ENCODE data around the gene SETD3. TPM values are rescaled to one million over a fixed set of nuclear protein-coding genes. Genes with fewer than 3 reads are reported as not detected.

Gene SETD3
- total RNA-seq, 2 donors from 2014 or later: 34.6 to 39.4 TPM

DNA sequence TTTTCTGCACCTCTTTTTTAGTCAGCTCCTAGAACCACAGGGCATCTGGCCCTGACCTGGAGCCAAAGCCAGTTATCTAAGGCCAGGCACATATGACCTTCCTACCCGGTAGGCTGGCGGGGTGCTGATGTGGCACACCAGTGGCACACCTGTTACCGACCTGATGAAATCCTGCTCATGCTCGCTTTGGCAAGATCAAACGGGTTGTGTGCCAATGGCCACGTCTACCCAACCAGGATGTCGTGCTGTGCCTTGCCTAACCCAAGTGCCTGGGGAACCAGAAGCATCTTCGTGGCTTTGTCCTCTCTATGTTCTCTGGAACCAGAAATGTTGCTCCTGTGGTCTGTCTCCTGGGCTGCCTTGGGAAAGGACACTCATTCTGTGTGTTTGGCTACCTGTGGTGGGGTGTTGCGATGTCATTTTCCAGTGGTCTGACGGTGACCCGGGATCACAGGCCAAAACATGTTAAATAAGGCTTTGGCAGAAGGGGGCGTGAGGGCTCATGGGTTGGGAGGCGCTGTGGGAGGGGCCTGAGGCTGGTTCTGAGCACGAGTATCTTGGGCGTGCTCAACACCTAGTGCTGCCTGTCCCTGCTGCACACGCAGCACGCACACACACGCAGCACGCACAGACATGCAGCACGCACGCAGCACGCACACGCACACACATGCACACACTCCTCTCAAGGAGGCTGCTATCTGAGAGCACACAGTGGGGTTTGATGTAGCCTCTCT is 28.4 kb upstream of the SETD3 start:
- peak; percentile 77 for ATAC-seq
- H3K27ac ChIP-seq: peak overlapping the region; percentile 35 to 66 (median 44)
- WGBS, 2 donors: 66 to 84% methylated on average over 12 to 23 of the region's 23 CpGs

DNA sequence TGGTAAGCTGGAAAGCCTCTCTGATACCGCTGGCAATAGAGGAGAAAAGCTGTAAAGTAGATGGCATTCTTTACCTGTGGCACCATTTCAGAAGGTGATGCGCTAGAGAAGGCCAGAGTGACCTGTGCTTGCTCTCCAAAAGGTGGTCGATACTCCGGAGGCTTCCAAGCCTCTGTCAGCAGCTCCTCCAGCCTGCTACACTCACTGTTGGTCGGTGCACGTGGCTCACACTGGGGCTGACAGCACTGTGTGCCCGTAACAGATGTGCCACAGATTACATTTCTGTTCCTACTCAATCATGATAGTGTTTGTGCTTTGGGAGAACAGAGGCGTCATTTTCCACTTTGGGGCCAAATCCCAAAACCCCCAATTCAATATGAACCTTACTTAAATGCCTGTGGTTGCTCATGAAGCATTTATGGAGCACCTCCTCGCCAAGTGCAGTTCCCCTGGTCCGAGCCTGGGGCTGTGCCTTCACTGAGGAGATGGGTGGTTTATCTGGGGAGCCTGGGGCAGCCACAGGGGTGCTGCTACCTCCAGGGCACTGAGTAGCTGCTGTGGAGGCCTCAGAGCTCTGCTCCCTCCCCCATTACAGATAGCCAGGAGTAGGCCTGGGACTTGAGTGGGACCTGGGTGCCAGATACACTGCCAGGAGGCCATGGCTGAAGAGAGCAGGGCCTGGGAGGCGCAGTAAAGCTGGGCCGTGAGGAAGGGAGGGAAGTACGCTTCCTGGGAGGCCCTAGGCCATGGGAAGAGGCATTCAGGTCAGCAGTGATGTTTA is 27.4 kb upstream of the SETD3 start:
- no peak for DNase-seq

More for the DNA sequence above, 28.4 kb upstream of the SETD3 start:
- intact Hi-C loops (cut with DNase I): no loop called here
- Histone ChIP-seq H3K4me1 (peaks cover 16% of the 10 kb centered on the region), H3K9me3 (no peaks in the 10 kb centered on the region), H3K36me3 (replicated peaks in 1 of 2; ENCODE audit: insufficient read depth in 1 of 2, low read depth in 2 of 2) (peaks cover 0 to 33% of the 10 kb centered on the region in 2 donors), H3K27me3 (no peaks in the 10 kb centered on the region), H3K4me3 (no peak overlapping the region)
- TF ChIP-seq POLR2A (IDR thresholded peaks at IDR 0.05): no peak
- TF ChIP-seq, protein P1, sequence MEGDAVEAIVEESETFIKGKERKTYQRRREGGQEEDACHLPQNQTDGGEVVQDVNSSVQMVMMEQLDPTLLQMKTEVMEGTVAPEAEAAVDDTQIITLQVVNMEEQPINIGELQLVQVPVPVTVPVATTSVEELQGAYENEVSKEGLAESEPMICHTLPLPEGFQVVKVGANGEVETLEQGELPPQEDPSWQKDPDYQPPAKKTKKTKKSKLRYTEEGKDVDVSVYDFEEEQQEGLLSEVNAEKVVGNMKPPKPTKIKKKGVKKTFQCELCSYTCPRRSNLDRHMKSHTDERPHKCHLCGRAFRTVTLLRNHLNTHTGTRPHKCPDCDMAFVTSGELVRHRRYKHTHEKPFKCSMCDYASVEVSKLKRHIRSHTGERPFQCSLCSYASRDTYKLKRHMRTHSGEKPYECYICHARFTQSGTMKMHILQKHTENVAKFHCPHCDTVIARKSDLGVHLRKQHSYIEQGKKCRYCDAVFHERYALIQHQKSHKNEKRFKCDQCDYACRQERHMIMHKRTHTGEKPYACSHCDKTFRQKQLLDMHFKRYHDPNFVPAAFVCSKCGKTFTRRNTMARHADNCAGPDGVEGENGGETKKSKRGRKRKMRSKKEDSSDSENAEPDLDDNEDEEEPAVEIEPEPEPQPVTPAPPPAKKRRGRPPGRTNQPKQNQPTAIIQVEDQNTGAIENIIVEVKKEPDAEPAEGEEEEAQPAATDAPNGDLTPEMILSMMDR (IDR thresholded peaks at IDR 0.05): no peak
- peak; percentile 73 to 91 (median 90) for DNase-seq

DNA sequence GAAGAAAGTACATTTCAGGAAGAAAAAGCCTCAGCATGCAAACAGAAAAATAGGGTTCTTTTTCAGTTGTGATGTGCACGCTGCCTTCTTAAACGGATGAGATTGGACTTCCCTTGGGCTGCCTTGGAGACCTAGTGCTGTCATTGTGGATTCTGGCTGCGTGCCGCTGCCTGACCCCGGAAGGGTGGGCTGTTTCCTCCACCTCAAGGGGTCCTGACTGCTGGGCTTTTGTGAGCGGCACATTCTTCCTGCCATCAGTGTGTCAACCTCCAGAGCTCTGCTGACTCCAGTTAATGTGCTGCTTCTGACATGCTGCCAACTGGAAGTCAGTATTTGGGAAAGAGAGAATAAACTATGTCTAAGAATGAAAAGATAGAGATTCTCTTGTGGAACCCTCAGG is 25.6 kb upstream of the SETD3 start:
- WGBS, 2 donors: 94 to 96% methylated on average over 6 of the region's 6 CpGs
- no peak for TF ChIP-seq POLR2A (IDR thresholded peaks at IDR 0.05)
- TF ChIP-seq, protein P1 (IDR thresholded peaks at IDR 0.05): no peak
- intact Hi-C loops (cut with DNase I): no loop called here
- Histone ChIP-seq H3K27me3 (no peaks in the 10 kb centered on the region), H3K4me3 (no peak overlapping the region), H3K9me3 (no peaks in the 10 kb centered on the region), H3K27ac (no peak overlapping the region), H3K36me3 (replicated peaks in 1 of 2; ENCODE audit: insufficient read depth in 1 of 2, low read depth in 2 of 2) (peaks cover 9 to 51% of the 10 kb centered on the region in 2 donors), H3K4me1 (peaks cover 16% of the 10 kb centered on the region)
- ATAC-seq (no peak), DNase-seq (no peak)

More for the DNA sequence above, 27.4 kb upstream of the SETD3 start:
- H3K4me1 ChIP-seq: peaks cover 16% of the 10 kb centered on the region
- no peak for TF ChIP-seq POLR2A (IDR thresholded peaks at IDR 0.05)
- TF ChIP-seq, protein P1 (IDR thresholded peaks at IDR 0.05): no peak
- WGBS, 2 donors: 69 to 72% methylated on average over 13 of the region's 13 CpGs
- no peak for ATAC-seq
- peak overlapping the region in 3 of 4 donors; percentile 35 to 66 (median 53) for H3K27ac ChIP-seq
- H3K4me3 ChIP-seq: no peak overlapping the region
- H3K27me3 ChIP-seq: no peaks in the 10 kb centered on the region
- intact Hi-C loops (cut with DNase I): no loop called here
- H3K9me3 ChIP-seq: no peaks in the 10 kb centered on the region
- H3K36me3 ChIP-seq (replicated peaks in 1 of 2; ENCODE audit: insufficient read depth in 1 of 2, low read depth in 2 of 2): peaks cover 4 to 37% of the 10 kb centered on the region in 2 donors

DNA sequence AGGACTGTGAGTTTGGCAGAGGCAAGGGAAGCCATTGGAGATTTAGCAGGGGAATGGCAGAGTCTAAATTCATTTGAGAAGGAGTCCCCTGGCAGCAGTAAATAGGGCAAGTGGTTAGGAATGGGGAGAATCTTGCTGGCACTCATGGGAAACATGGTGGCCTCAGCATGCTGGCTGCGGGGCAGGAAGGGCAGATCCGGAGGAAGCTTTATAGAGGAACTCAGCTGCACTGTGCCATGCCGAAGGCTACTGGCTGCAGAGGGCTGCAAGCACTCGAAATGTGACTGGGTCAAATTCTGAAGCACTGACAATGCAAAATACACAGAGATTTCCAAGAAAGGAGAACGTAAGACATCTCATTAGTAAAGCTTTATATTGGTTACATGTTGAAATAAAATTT is 24.4 kb upstream of the SETD3 start:
- Histone ChIP-seq H3K36me3 (replicated peaks in 1 of 2; ENCODE audit: insufficient read depth in 1 of 2, low read depth in 2 of 2) (peaks cover 9 to 55% of the 10 kb centered on the region in 2 donors), H3K4me3 (no peak overlapping the region), H3K27ac (no peak overlapping the region), H3K4me1 (peaks cover 16% of the 10 kb centered on the region), H3K9me3 (no peaks in the 10 kb centered on the region), H3K27me3 (no peaks in the 10 kb centered on the region)
- DNase-seq (no peak), ATAC-seq (no peak)
- intact Hi-C loops (cut with DNase I): no loop called here
- WGBS, 2 donors: 87 to 96% methylated on average over 5 of the region's 5 CpGs
- TF ChIP-seq, protein P1 (IDR thresholded peaks at IDR 0.05): no peak
- TF ChIP-seq POLR2A (IDR thresholded peaks at IDR 0.05): no peak
